Vagina (tissue), 2 donors: ENCODE data around the gene GVQW3. TPM values are rescaled to one million over a fixed set of nuclear protein-coding genes. Genes with fewer than 3 reads are reported as not detected.
A peak's percentile ranks its signal among the peaks of the same experiment; 100 is the strongest.

Source experiments
- DNase-seq, 2 donors: peaks; one replicate each; pipeline ENCODE4 v3.0.0-alpha.2; 2017; ENCODE audit errors: extremely low spot score in 2 of 2
- H3K27ac ChIP-seq: fragments of 200-600 bp; sonication (generic); one replicate; pipeline ENCODE4 v1.5.1; 2019
- H3K27me3 ChIP-seq: fragments of 200-600 bp; sonication (generic); one replicate; pipeline ENCODE4 v1.5.1; 2019
- H3K36me3 ChIP-seq, 2 donors: fragments of 200-600 bp; sonication (generic); one replicate each; pipeline ENCODE4 v1.5.1; 2017 to 2019
- H3K4me1 ChIP-seq: fragments of 200-600 bp; sonication (generic); one replicate; pipeline ENCODE4 v1.5.1; 2019
- H3K4me3 ChIP-seq, 2 donors: fragments of 200-600 bp; sonication (generic); 1 replicate in 1 of 2; 2 replicates in 1 of 2; pipeline ENCODE4 v1.5.1; 2016 to 2019
- H3K9me3 ChIP-seq: fragments of 200-600 bp; sonication (generic); one replicate; pipeline ENCODE4 v1.5.1; 2019
- POLR2A ChIP-seq, 2 donors: fragments of 450-650 bp; IDR thresholded peaks; one replicate each; pipeline ENCODE4 v1.6.1; 2017; ENCODE audit warnings: antibody characterized with exemption in 2 of 2, mild to moderate bottlenecking in 2 of 2, moderate library complexity in 2 of 2
- POLR2AphosphoS5 ChIP-seq, 2 donors: sonication (generic); formaldehyde crosslinking; IDR thresholded peaks; one replicate each; pipeline ENCODE4 v1.9.0; 2017; ENCODE audit warnings: antibody characterized with exemption in 2 of 2, mild to moderate bottlenecking in 2 of 2, low read depth in 1 of 2; ENCODE audit not compliant: insufficient read depth in 1 of 2
- intact Hi-C: fragments of 100-400 bp; cut with DNase I; formaldehyde crosslinking; loops from one replicate; pipeline ENCODE4 v1.15.1; 2023
- total RNA-seq: library from RNA; depleted of rRNA; stranded (reverse); fragments of >200 nt; gene quantifications from one replicate; pipeline ENCODE4 v1.2.3, GENCODE V29; 2016
- TF ChIP-seq, protein P1 (sequence below), 3 experiments: fragments of 450-650 bp in 2 of 3; fragments of 200-600 bp in 1 of 3; sonication (generic) in 1 of 3; IDR thresholded peaks; one replicate each; pipeline ENCODE4 v1.5.1; 2017 to 2019; ENCODE audit warnings: antibody characterized with exemption in 3 of 3, mild to moderate bottlenecking in 2 of 3, moderate library complexity in 2 of 3

The GVQW3 gene
- total RNA-seq, 1 donor from 2014 or later: 1.2 TPM

DNA sequence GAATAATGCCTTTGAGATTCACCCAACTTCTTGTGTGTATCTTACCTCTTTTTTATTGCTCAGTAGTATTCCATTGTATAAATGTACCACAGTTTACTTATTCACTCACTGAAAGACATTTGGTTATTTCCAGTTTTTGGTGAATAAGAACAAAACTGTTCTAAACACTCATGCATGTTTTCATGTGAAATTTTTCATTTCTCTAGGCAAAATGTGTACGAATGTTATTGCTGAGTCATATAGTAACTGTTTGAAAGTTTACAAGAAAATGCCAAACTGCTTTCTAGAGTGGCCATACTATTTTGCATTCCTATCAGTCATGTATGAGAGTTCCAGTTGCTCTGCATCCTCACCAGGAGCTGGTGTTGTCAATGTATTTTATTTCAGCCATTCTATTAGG is 54.9 kb downstream of the GVQW3 start:
- Histone ChIP-seq H3K27me3 (no peaks in the 10 kb centered on the region), H3K4me1 (no peaks in the 10 kb centered on the region), H3K27ac (no peak overlapping the region), H3K9me3 (no peaks in the 10 kb centered on the region), H3K36me3 (no peaks in the 10 kb centered on the region), H3K4me3 (no peak overlapping the region)
- TF ChIP-seq, protein P1, sequence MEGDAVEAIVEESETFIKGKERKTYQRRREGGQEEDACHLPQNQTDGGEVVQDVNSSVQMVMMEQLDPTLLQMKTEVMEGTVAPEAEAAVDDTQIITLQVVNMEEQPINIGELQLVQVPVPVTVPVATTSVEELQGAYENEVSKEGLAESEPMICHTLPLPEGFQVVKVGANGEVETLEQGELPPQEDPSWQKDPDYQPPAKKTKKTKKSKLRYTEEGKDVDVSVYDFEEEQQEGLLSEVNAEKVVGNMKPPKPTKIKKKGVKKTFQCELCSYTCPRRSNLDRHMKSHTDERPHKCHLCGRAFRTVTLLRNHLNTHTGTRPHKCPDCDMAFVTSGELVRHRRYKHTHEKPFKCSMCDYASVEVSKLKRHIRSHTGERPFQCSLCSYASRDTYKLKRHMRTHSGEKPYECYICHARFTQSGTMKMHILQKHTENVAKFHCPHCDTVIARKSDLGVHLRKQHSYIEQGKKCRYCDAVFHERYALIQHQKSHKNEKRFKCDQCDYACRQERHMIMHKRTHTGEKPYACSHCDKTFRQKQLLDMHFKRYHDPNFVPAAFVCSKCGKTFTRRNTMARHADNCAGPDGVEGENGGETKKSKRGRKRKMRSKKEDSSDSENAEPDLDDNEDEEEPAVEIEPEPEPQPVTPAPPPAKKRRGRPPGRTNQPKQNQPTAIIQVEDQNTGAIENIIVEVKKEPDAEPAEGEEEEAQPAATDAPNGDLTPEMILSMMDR (IDR thresholded peaks at IDR 0.05): no peak
- TF ChIP-seq POLR2A (IDR thresholded peaks at IDR 0.05): no peak
- no peak for DNase-seq
- intact Hi-C loops: no loop called here

DNA sequence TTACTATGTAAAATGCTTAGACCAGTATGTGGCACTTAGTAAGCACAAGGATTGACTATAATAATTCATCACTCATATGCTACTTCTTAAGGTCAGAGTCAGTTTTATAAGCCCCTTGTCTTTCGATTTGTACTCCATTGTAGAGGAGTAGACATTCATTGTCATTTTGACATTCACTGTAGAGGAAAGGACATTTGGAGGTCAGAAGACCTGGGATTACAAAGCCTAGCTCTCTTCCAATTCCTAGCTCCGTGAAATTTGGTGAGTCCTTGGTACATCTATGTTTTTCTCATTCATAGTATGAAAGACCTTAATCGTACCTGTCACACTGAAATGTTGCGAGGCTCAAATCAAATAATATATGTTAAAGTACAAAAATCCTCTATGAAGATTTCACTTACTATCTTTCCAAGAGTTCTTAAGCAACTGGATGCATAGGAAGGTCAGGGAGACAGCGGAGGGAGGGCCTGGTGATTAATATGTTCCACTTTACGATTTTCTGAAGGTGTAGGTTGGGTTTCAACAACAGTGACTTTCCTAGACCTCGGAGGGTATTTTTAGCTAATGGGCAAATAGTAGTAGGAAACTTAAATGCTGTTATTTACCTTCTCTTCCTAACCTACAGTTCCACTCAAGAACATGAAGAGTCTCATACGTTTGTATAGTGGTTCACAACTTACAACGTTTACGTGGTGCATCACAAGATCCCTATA is 62.3 kb downstream of the GVQW3 start:
- DNase-seq: no peak
- intact Hi-C loops: no loop called here

DNA sequence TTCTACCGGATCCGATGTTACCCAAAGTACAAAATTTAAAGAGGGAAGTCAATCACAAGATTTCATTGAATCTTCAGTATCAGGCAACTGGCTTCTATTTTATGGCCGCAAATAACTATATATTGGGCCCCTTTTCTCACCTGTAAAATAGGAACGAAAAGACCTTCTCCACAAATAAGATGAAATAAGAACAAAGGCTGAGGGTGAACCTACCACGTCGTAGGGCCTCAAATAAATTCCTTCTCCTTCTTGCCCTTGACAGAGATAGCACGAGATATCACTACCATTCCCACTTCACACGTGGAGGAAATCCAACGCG is 62.9 kb downstream of the GVQW3 start:
- no peak for DNase-seq
- intact Hi-C loops: no loop called here

More for the DNA sequence above, 62.3 kb downstream of the GVQW3 start:
- Histone ChIP-seq H3K4me3 (peak overlapping the region; percentile 80 to 97), H3K27me3 (no peaks in the 10 kb centered on the region), H3K9me3 (no peaks in the 10 kb centered on the region), H3K4me1 (peaks cover 25% of the 10 kb centered on the region), H3K27ac (peak overlapping the region; percentile 96), H3K36me3 (no peaks in the 10 kb centered on the region)
- TF ChIP-seq, protein P1 (IDR thresholded peaks at IDR 0.05): no peak
- TF ChIP-seq POLR2A (IDR thresholded peaks at IDR 0.05) (no peak), POLR2AphosphoS5 (IDR thresholded peaks at IDR 0.05; ENCODE audit: insufficient read depth in 1 of 2, low read depth in 1 of 2) (no peak)

DNA sequence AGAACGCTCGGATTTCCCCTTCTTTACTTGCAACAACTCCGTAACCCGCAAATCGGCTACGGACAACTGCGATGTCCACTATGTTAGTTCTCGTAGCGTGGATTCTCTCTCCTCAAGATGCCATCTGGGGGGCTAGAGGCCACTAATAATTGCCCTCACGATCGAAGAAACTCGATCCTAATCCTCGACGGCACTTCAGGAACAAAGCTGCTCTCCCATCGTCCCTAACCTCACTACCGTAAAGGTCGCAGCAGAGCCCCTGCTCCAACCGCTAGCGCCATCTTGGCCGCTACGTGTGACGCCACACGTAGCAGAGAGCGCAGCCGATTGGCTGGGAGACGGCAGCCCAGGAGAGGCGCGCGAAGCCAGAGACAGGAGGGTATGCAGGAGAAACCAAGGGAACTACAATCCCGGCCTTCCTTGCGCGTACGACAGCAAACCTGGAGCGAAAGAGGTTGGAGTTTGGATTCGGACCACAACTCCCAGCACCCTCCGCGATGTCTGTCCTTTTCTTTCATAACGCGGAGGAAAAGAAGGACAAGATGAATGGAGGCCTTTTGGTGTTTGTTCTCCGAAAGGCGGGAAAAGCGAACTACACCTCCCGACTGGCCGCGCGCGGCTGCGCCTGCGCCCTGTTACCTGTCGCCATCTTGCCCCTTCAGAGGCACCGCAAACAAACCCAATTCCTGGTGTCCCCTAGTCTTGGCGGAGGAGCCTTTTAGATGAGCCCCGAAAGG is 63.4 kb downstream of the GVQW3 start, which contains the start of gene EMSY:
TSS of gene EMSY (plus strand) at position 635 of the 737 bp plus-strand sequence. CDS start 1,921 bp downstream, outside the sequence.
- DNase-seq: peak; percentile 99
- TF ChIP-seq POLR2A (IDR thresholded peaks at IDR 0.05) (peak; percentile 38 to 98), POLR2AphosphoS5 (IDR thresholded peaks at IDR 0.05; ENCODE audit: insufficient read depth in 1 of 2, low read depth in 1 of 2) (peak; percentile 99 to 100)
- TF ChIP-seq, protein P1 (IDR thresholded peaks at IDR 0.05): no peak
- Histone ChIP-seq H3K27ac (peak within 1 kb of the TSS; percentile 96), H3K27me3 (no peaks in the 10 kb centered on the region), H3K4me1 (peaks cover 25% of the 10 kb centered on the region), H3K4me3 (peak within 1 kb of the TSS; percentile 80 to 97), H3K36me3 (no peaks in the 10 kb centered on the region), H3K9me3 (no peaks in the 10 kb centered on the region)
- intact Hi-C loops: no loop called here

More for the DNA sequence above, 62.9 kb downstream of the GVQW3 start:
- peaks cover 25% of the 10 kb centered on the region for H3K4me1 ChIP-seq
- H3K4me3 ChIP-seq: peak overlapping the region; percentile 80 to 97
- TF ChIP-seq POLR2A (IDR thresholded peaks at IDR 0.05) (no peak), POLR2AphosphoS5 (IDR thresholded peaks at IDR 0.05; ENCODE audit: insufficient read depth in 1 of 2, low read depth in 1 of 2) (no peak)
- TF ChIP-seq, protein P1 (IDR thresholded peaks at IDR 0.05): no peak
- no peaks in the 10 kb centered on the region for H3K36me3 ChIP-seq
- H3K9me3 ChIP-seq: no peaks in the 10 kb centered on the region
- peak overlapping the region; percentile 96 for H3K27ac ChIP-seq
- H3K27me3 ChIP-seq: no peaks in the 10 kb centered on the region
